Astrocyte of the hippocampus (primary cell): ENCODE results near the gene TRPM4.

ENCODE experiments used
- DNase-seq: peaks from one replicate; pipeline ENCODE4 v3.0.0; 2011; ENCODE audit warnings: low read depth, low spot score

Gene TRPM4

DNA sequence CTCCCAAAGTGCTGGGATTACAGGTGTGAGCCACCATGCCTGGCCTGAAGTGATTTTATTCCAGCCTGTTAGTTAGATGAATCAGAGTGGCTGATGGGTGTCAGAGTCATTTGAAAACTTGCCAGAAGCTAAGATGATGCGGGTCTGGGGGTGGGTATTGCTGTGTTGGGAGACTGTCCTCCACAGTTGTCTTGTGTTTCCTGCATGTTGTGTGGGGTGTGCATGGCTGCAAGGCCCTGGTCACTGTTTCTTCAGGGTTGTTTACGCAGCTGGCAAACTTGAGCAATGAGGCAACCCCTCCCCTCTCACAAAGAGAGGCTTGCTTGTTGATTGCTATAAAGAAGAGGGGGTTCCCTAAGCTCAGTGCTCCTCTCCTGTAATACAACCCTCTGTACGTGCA, 71.8 kb downstream of the TRPM4 start:
- no peak for DNase-seq

DNA sequence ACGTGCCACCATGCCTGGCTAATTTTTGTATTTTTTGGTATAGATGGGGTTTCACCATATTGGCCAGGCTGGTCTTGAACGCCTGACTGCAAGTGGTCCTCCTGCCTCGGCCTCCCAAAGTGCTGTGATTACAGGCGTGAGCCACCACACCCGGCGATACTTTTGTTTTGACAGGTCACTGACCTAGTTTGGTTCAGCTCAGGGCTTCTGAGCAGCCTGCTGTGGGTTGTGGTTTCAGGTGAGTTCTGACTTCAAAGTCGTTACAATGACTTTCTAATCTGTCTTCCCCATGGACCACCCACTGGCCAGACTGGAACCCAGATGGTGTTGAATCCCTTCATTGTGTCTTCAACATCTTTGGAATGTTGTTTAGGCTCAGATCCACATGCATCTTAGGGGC, 73.8 kb downstream of the TRPM4 start:
- DNase-seq: no peak

DNA sequence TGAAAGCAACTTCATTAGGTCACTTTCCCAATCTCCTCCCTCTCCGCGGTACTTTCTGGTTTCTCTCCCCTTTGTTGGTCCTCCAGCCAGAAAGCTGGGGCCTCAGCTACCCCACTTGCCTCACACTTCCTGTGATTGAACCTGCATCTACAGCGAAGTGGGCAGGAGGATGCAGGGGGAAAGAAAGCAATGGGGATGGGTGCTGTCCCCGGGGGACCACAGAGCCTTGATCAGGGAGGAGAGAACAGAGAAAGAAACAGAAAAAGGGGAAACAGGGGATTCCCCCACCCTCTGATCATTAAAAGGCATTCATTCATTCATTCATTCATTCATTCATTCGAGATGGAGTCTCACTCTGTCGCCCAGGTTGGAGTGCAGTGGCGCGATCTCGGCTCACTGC, 74.2 kb downstream of the TRPM4 start:
- DNase-seq: no peak

DNA sequence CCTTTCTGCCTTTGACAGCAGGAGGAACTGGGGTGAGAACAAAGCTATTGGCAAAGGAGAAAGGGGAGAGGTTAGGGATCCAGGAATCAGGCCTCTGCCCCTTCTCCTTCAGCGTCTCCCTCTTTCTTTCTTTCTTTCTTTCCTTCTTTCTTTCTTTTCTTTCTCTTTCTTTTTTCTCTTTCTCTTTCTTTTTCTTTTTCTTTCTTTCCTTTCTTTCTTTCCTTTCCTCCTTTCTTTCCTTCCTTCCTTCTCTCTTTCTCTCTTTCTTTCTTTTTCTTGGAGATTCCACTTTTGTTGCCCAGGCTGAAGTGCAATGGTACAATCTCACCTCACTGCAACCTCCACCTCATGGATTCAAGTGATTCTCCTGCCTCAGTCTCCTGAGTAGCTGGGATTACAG, 75.6 kb downstream of the TRPM4 start:
- DNase-seq: no peak

DNA sequence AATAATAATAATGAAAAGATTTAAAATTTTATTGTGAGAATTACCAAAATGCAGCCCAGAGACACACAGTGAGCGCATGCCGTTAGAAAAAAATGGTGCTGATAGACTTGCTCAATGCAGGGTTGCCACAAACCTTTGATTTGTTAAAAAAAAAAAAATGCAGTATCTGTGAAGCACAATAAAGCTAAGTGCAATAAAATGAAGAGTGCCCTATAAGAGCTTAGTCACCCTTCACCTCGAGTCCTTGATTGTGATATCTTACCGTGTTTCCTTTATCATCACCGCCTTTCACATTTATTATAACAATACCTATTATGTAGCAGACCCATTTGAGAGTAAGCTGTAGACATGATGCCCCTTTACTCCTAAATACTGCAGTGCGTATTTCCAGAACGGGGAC, 84.2 kb downstream of the TRPM4 start:
- no peak for DNase-seq

DNA sequence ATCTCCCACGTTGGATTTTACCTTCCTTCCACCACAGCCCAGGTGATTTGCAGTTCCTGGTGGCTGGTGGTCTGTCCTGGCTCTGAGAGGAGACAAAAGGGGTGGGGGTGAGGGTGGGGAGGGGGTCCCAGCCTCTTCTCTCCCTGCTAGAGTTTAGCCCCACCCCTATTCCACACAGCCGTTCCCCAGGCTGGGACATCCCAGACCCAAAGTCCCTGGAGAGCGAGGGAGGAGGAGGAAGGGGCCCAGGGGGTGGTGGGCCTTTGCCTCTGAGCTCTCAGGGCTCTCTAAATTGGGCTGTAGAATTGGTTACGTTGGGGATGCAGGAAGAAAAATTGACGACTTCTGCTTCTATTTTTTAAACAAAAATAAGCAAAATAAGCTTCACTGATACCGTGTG, 85.5 kb downstream of the TRPM4 start:
- DNase-seq: no peak

DNA sequence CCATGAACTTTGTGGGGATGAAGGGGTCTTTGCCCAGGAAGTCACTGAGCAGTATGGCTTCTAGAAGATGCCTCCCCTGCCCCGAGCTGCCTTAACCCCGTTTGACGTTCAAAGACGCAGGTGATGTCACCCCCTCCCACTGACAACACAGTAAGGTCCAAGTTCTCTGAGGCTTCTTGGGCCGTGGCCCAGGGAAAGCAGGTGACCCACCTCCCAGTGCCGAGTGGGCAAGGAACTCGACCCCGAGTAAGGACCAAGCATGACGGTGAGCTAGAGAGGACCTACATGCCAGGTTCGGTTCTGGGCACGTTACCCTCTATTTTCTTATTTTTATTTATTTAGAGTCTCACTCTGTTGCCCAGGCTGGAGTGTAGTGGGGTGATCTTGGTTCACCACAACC, 86.1 kb downstream of the TRPM4 start:
- DNase-seq: no peak

DNA sequence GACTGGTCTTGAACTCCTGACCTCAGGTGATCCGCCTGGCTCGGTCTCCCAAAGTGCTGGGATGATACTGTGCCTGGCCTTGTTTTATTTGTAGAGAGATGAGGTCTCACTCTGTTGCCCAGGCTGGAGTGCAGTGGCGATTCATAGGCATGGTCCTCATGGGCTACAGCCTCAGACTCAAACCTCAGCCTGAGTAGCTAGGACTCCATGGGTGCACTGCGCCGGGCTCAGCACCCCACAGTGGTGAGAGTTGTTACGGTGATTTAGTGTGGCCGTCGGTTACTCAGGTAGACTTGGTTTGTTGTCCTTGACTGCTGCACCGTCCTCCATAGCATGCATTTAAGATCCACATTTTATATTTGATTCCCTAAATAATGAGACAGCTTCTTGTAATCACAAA, 86.7 kb downstream of the TRPM4 start:
- no peak for DNase-seq

DNA sequence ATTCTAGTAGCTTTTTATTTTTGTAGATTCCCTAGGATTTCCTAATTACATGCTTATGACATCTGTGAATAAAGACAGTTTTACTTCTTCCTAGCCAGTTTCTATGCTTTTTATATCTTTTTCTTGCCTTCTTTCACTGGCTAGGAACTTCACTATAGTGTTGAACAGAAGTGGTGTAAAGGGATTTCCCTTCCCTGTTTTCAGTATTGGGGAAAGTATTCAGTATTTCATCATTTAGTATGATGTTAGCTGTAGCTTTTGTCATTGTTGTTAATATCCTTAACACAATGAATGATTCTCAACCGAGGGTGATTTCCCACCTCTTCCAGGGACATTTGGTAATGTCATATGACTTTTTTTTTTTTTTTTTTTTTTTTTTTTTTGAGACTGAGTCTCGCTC, 90.1 kb downstream of the TRPM4 start:
- no peak for DNase-seq

DNA sequence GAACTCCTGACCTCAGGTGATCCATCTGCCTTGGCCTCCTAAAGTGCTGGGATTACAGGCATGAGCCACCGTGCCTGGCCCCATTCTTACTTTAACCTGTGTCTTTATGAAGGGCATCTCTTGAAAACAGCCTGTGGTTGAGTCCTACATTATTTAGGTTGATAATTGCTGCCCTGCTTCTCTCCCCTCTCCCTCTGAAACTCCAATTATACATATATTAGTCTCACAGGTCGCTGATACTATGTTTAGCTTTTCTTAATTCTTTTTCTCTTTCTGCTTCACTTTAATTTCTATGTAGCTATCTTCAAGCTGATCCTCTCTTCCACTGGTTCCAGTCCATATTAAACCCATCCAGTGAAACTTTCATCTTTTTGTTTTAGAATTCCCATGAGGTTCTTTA, 92.3 kb downstream of the TRPM4 start:
- no peak for DNase-seq

DNA sequence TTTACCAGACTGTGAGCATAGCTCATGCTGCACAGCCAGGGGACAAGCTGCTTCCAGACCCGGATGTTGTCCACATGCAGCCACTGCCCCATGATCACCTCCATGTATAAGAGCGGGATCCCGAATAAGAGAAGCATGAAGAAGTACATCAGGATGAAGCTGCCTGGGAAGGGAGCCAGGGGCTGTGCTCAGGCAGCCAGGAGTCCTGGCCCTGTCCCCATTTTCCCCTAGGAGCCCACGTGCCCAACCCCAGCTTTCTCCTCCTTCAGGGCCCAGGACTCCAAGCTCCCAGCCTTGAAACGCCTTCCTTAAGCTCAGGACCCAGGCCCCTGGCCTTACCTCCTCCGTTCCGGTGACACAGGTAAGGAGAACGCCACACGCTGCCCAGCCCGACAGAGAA, 98.1 kb downstream of the TRPM4 start:
- no peak for DNase-seq

DNA sequence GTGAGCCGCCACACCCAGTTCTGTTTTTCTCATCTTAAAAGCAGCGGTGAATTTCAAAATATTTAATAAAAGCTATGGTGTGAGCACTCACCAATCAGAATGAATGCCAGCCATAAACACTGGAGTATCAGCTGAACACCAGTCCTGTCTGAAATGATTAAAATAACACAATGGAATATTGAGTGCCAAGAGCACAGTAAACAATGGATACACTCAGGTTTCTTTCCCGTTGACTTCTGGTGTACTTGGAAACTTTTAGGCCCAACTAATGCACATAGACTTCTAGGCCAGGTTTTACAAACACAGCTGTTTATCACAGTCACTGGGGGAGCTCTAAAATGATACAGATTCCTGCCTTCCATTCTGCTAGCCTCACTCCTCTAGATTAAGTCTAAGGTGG, 99.1 kb downstream of the TRPM4 start:
- no peak for DNase-seq
